ENCODE results near the gene CENPN.

GRCh38 chr16:81005610-81006161 lies 1.3 kb upstream of the CENPN start:
- TF ChIP-seq, protein P1, sequence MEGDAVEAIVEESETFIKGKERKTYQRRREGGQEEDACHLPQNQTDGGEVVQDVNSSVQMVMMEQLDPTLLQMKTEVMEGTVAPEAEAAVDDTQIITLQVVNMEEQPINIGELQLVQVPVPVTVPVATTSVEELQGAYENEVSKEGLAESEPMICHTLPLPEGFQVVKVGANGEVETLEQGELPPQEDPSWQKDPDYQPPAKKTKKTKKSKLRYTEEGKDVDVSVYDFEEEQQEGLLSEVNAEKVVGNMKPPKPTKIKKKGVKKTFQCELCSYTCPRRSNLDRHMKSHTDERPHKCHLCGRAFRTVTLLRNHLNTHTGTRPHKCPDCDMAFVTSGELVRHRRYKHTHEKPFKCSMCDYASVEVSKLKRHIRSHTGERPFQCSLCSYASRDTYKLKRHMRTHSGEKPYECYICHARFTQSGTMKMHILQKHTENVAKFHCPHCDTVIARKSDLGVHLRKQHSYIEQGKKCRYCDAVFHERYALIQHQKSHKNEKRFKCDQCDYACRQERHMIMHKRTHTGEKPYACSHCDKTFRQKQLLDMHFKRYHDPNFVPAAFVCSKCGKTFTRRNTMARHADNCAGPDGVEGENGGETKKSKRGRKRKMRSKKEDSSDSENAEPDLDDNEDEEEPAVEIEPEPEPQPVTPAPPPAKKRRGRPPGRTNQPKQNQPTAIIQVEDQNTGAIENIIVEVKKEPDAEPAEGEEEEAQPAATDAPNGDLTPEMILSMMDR (IDR thresholded peaks at IDR 0.05; ENCODE audit: low read length) = no peak
- TF ChIP-seq EZH2 (optimal IDR thresholded peaks at IDR 0.05; ENCODE audit: low read depth, low read length) (no peak), EZH2phosphoT487 (IDR thresholded peaks at IDR 0.05; ENCODE audit: low read length) (no peak)
